Posterior cingulate gyrus (tissue), 11 donors: ENCODE results near the gene TNK2.
"Not testable (repeated sequence)": the region's sequence is repeated elsewhere in the genome, so short reads cannot be mapped to it uniquely, and the experiment has no call there.

Experiments used
- DNase-seq, 10 donors: peaks; one replicate each; pipeline versions ENCODE4 v3.0.0 to v3.0.0-alpha.2; 2020 to 2021; ENCODE audit warnings: mixed read lengths in 3 of 10
- intact Hi-C: fragments of 100-400 bp; cut with DNase I; formaldehyde crosslinking; loops from one replicate; pipeline ENCODE4 v1.15.1; 2023

Gene TNK2

GRCh38 chr3:195907934-195908693, at the start of gene TNK2:
Gene TNK2, minus strand, starts transcription at chr3:195908551. Its CDS starts 19,963 bp downstream, at chr3:195888588.
- intact Hi-C loops, result no loop called here
- peak in 5 of 10 donors; percentile 17 to 87 (median 29) for DNase-seq

- intact Hi-C loops, result no loop called here
- peak in 1 of 10 donors; percentile 40 for DNase-seq
These were observed 48.2 kb upstream of the TNK2 start for GRCh38 chr3:195956577-195956976.

- DNase-seq, result peak in 3 of 10 donors; percentile 56 to 73 (median 61)
- intact Hi-C loops, result not testable (repeated sequence)
These were observed 47.1 kb upstream of the TNK2 start for GRCh38 chr3:195955416-195955841.

- intact Hi-C loops, result not testable (repeated sequence)
- DNase-seq, result peak in 1 of 10 donors; percentile 24
These were observed 46.4 kb upstream of the TNK2 start for GRCh38 chr3:195954752-195955119.

- peak; percentile 44 to 97 (median 68) for DNase-seq
- intact Hi-C loops, result not testable (repeated sequence)
These were observed 45.9 kb upstream of the TNK2 start for GRCh38 chr3:195954052-195954751.

- intact Hi-C loops, result not testable (repeated sequence)
- peak in 3 of 10 donors; percentile 70 to 79 (median 77) for DNase-seq
These were observed 44.2 kb upstream of the TNK2 start for GRCh38 chr3:195952590-195952989.

- peak in 3 of 10 donors; percentile 12 to 55 (median 44) for DNase-seq
- intact Hi-C loops, result not testable (repeated sequence)
These were observed 43.3 kb upstream of the TNK2 start for GRCh38 chr3:195951443-195952177.

GRCh38 chr3:195950731-195951130, 42.4 kb upstream of the TNK2 start:
- peak in 2 of 10 donors; percentile 28 to 68 for DNase-seq

GRCh38 chr3:195950164-195950563, 41.8 kb upstream of the TNK2 start:
- intact Hi-C loops, result not testable (repeated sequence)
- peak in 1 of 10 donors; percentile 2 for DNase-seq

More at GRCh38 chr3:195950731-195951130, 42.4 kb upstream of the TNK2 start:
- intact Hi-C loops, result not testable (repeated sequence)

GRCh38 chr3:195946910-195947699, 38.8 kb upstream of the TNK2 start:
- DNase-seq, result peak in 2 of 10 donors; percentile 10 to 31
- intact Hi-C loops, result not testable (repeated sequence)

GRCh38 chr3:195941265-195941815, 33.0 kb upstream of the TNK2 start:
- intact Hi-C loops, result not testable (repeated sequence)
- peak in 2 of 10 donors; percentile 32 to 57 for DNase-seq

- intact Hi-C loops, result not testable (repeated sequence)
- DNase-seq, result peak in 2 of 10 donors; percentile 38 to 45
These were observed 32.5 kb upstream of the TNK2 start for GRCh38 chr3:195940806-195941205.

- intact Hi-C loops, result not testable (repeated sequence)
- DNase-seq, result peak in 3 of 10 donors; percentile 61 to 66 (median 66)
These were observed 31.4 kb upstream of the TNK2 start for GRCh38 chr3:195939526-195940470.

- intact Hi-C loops, result not testable (repeated sequence)
These were observed 24.7 kb upstream of the TNK2 start for GRCh38 chr3:195933044-195933430.

GRCh38 chr3:195932418-195933043, 24.2 kb upstream of the TNK2 start:
- intact Hi-C loops, result no loop called here
- DNase-seq, result no peak

More at GRCh38 chr3:195933044-195933430, 24.7 kb upstream of the TNK2 start:
- DNase-seq, result not testable (repeated sequence)

GRCh38 chr3:195931582-195932273, 23.4 kb upstream of the TNK2 start:
- DNase-seq, result peak in 6 of 10 donors; percentile 9 to 94 (median 49)
- intact Hi-C loops, result no loop called here

- no peak for DNase-seq
- intact Hi-C loops, result no loop called here
These were observed 21.1 kb upstream of the TNK2 start for GRCh38 chr3:195929452-195929851.
